ENCODE data around the gene SLC35B2. TPM values are rescaled to one million over a fixed set of nuclear protein-coding genes. Genes with fewer than 3 reads are reported as not detected.
A peak's percentile ranks its signal among the peaks of the same experiment; 100 is the strongest.

Gene SLC35B2
- total RNA-seq, 1 donor: 94.1 TPM

DNA sequence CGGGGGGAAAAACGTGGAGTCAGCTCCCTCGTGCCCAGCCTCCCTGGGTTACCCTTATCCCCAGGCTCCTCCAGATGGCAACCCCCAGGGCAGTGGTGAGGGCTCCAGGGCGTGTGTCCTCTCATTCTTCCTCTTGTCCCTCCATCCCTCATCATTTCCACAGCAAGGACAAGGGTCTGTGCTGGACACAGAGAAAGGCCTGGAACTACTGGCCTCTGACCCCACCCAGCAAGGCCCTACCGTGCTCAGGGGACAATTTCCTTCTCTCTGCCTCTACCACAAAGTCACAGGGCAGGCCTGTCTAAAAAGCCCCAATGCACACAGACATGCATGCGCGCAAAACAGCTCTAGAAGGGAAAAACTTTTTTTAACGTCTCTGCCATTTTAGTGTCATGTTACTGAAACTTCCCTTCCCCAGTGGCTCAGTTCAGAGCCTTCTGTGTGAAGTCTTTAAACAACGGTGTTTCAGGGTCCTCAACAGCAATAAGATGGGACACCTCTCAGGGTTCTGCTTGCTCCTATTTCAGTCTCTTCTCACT lies 1.1 kb upstream of the SLC35B2 start:
- H3K79me2 ChIP-seq (ENCODE audit: insufficient read depth, low read length): peaks cover 46% of the 10 kb centered on the region
- no peak overlapping the region for H2AFZ ChIP-seq (ENCODE audit: low read length)
- H3K36me3 ChIP-seq (ENCODE audit: insufficient read depth, low read length): peaks cover 33% of the 10 kb centered on the region

DNA sequence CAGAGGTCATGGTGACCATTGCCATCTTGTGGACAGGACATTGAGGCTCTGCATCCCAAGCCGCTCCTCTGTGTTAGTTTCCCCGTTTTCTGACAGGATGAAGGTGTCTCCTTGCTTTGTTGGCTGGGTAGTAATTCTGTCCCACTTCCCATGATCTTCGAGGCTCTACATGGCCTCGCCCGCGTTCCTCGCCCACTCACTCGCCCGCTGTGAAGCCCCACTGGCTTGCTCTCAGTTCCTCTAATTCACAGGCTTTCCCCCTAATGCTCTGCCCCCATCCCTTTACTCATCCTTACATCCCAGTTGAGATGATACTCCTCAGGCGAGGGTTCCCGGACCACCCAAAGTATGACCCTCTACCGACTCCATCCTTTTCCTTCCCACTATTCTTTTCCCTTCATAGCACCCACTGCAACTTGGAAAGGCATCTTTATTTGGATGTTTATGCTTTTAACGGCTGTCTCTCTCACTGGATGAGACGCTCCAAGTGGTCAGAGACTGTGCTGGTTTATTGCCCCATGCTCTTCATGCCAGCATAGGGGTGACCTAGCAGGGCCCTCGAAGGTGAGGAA lies 511 bp upstream of the SLC35B2 start:
- Histone ChIP-seq H3K36me3 (ENCODE audit: insufficient read depth, low read length) (peaks cover 39% of the 10 kb centered on the region), H4K20me1 (ENCODE audit: insufficient read depth, low read length) (peaks cover 39% of the 10 kb centered on the region), H3K4me3 (ENCODE audit: insufficient read depth, low read length) (peak overlapping the region; percentile 97), H3K4me1 (ENCODE audit: insufficient read depth, low read length) (peaks cover 17% of the 10 kb centered on the region), H3K79me2 (ENCODE audit: insufficient read depth, low read length) (peaks cover 46% of the 10 kb centered on the region), H3K27ac (ENCODE audit: low read depth, low read length) (peak overlapping the region; percentile 61), H3K27me3 (ENCODE audit: insufficient read depth, low read length) (no peaks in the 10 kb centered on the region), H3K4me2 (ENCODE audit: insufficient read depth, low read length) (peak overlapping the region; percentile 82), H2AFZ (ENCODE audit: low read length) (peak overlapping the region; percentile 86), H3K9me3 (ENCODE audit: low read depth, low read length) (no peaks in the 10 kb centered on the region)
- TF ChIP-seq, protein P1, sequence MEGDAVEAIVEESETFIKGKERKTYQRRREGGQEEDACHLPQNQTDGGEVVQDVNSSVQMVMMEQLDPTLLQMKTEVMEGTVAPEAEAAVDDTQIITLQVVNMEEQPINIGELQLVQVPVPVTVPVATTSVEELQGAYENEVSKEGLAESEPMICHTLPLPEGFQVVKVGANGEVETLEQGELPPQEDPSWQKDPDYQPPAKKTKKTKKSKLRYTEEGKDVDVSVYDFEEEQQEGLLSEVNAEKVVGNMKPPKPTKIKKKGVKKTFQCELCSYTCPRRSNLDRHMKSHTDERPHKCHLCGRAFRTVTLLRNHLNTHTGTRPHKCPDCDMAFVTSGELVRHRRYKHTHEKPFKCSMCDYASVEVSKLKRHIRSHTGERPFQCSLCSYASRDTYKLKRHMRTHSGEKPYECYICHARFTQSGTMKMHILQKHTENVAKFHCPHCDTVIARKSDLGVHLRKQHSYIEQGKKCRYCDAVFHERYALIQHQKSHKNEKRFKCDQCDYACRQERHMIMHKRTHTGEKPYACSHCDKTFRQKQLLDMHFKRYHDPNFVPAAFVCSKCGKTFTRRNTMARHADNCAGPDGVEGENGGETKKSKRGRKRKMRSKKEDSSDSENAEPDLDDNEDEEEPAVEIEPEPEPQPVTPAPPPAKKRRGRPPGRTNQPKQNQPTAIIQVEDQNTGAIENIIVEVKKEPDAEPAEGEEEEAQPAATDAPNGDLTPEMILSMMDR (IDR thresholded peaks at IDR 0.05; ENCODE audit: extremely low read depth, low read depth, low read length): no peak
- DNase-seq (ENCODE audit: insufficient read length, low spot score, missing footprints): peak; percentile 71

More for the DNA sequence above, 1.1 kb upstream of the SLC35B2 start:
- no peak overlapping the region for H3K4me2 ChIP-seq (ENCODE audit: insufficient read depth, low read length)
- DNase-seq (ENCODE audit: insufficient read length, low spot score, missing footprints): peak; percentile 48
- H3K27ac ChIP-seq (ENCODE audit: low read depth, low read length): no peak overlapping the region
- H3K27me3 ChIP-seq (ENCODE audit: insufficient read depth, low read length): no peaks in the 10 kb centered on the region
- TF ChIP-seq, protein P1 (IDR thresholded peaks at IDR 0.05; ENCODE audit: extremely low read depth, low read depth, low read length): no peak
- peaks cover 34% of the 10 kb centered on the region for H4K20me1 ChIP-seq (ENCODE audit: insufficient read depth, low read length)
- peaks cover 17% of the 10 kb centered on the region for H3K4me1 ChIP-seq (ENCODE audit: insufficient read depth, low read length)
- no peaks in the 10 kb centered on the region for H3K9me3 ChIP-seq (ENCODE audit: low read depth, low read length)
- H3K4me3 ChIP-seq (ENCODE audit: insufficient read depth, low read length): no peak overlapping the region

DNA sequence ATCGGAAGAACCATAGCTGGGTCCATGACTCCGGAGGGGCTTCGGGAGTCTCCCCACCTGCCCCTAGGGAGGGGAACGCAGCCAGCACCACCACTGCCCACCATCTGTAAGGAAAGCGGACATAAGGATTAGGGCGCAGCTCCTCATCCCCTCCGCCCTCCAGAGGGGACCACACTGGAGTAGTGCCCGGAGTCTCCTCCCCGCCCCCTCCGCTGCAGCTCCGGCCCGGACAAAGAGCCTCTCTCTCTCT lies 628 bp downstream of the SLC35B2 start:
- H3K79me2 ChIP-seq (ENCODE audit: insufficient read depth, low read length): peaks cover 45% of the 10 kb centered on the region
- H3K27me3 ChIP-seq (ENCODE audit: insufficient read depth, low read length): no peaks in the 10 kb centered on the region
- H4K20me1 ChIP-seq (ENCODE audit: insufficient read depth, low read length): peaks cover 46% of the 10 kb centered on the region
- peaks cover 50% of the 10 kb centered on the region for H3K36me3 ChIP-seq (ENCODE audit: insufficient read depth, low read length)
- peak overlapping the region; percentile 97 for H3K4me3 ChIP-seq (ENCODE audit: insufficient read depth, low read length)
- H2AFZ ChIP-seq (ENCODE audit: low read length): peak overlapping the region; percentile 18
- peaks cover 17% of the 10 kb centered on the region for H3K4me1 ChIP-seq (ENCODE audit: insufficient read depth, low read length)
- TF ChIP-seq, protein P1 (IDR thresholded peaks at IDR 0.05; ENCODE audit: extremely low read depth, low read depth, low read length): no peak
- H3K4me2 ChIP-seq (ENCODE audit: insufficient read depth, low read length): peak overlapping the region; percentile 96
- no peak for DNase-seq (ENCODE audit: insufficient read length, low spot score, missing footprints)
- H3K9me3 ChIP-seq (ENCODE audit: low read depth, low read length): no peaks in the 10 kb centered on the region
- peak overlapping the region; percentile 67 for H3K27ac ChIP-seq (ENCODE audit: low read depth, low read length)

DNA sequence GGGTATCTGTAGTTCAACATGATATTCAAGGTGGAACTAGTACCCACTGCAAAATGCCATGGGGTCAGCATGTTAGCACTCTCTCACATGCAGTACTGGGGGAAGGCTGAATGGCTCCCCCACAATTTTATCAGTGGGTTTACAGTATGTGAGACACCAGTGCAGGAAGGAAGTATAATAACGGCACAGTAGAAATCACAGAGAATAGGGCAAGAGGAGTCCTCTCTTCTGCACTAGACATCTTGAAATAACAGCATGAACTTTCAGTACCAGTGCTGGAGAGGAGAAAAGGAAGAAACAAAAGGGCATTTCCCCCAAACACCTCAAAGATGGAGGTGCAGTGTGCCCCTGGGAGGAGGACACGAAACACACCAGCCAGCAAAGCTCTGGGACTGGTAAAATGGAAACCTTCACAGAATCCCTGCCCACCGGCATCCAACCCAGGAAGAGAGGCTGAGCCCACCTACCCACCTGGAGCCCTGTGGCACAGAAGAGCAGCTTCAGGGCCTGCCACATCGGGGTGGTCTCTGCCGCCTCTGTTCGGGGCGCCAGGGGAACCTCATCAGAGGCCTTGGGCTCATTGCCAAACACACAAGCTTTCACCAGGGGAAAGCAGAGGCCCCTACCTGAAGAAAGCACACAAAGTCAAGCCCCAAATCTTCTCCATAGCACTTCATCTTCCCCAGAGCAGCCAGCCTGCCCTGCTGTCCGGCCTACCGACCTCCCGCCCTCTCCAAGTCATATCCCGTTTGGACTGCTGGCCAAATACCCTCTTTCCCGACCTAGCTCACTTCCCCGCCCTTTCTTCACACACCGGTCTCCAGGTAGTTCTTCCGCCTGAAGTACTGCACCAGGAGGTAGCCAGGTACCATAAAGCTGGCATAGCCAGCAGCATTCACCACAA lies 1.2 kb downstream of the SLC35B2 start:
- peaks cover 17% of the 10 kb centered on the region for H3K4me1 ChIP-seq (ENCODE audit: insufficient read depth, low read length)
- H3K27me3 ChIP-seq (ENCODE audit: insufficient read depth, low read length): no peaks in the 10 kb centered on the region
- H3K4me2 ChIP-seq (ENCODE audit: insufficient read depth, low read length): peak overlapping the region; percentile 96
- H3K79me2 ChIP-seq (ENCODE audit: insufficient read depth, low read length): peaks cover 49% of the 10 kb centered on the region
- H4K20me1 ChIP-seq (ENCODE audit: insufficient read depth, low read length): peaks cover 51% of the 10 kb centered on the region
- H3K36me3 ChIP-seq (ENCODE audit: insufficient read depth, low read length): peaks cover 56% of the 10 kb centered on the region
- H2AFZ ChIP-seq (ENCODE audit: low read length): peak overlapping the region; percentile 18
- peak overlapping the region; percentile 97 for H3K4me3 ChIP-seq (ENCODE audit: insufficient read depth, low read length)
- no peaks in the 10 kb centered on the region for H3K9me3 ChIP-seq (ENCODE audit: low read depth, low read length)
- DNase-seq (ENCODE audit: insufficient read length, low spot score, missing footprints): peak; percentile 89
- TF ChIP-seq, protein P1 (IDR thresholded peaks at IDR 0.05; ENCODE audit: extremely low read depth, low read depth, low read length): no peak
- H3K27ac ChIP-seq (ENCODE audit: low read depth, low read length): no peak overlapping the region

Data from osteoblast (primary cell).